GM21717 (cell line): ENCODE data around the gene TRRAP.

Experiments
- ATAC-seq: cut with Tn5 transposase; IDR thresholded peaks from one replicate; pipeline ENCODE4 v1.9.1; 2021; ENCODE audit warnings: mild to moderate bottlenecking, moderate library complexity; ENCODE audit not compliant: unreplicated experiment

TRRAP gene

DNA sequence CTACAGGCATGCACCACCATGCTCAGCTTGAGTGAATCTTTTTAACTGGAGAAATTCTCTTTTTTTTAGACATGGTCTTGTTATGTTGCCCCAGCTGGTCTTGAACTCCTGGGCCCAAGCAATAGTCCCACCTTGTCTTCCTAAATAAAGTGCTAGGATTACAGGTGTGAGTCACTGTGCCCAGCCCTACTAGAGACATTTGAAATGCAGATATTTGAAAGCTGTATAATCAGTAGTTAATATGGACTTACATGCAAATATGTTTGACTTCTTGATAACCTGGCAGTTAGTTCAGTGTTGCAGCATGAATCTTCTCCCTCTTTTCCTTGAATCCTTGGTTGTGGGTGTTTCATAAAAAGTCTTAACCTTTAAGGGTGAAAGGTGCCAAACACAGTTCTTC is 8.7 kb downstream of the TRRAP start:
- no peak for ATAC-seq

DNA sequence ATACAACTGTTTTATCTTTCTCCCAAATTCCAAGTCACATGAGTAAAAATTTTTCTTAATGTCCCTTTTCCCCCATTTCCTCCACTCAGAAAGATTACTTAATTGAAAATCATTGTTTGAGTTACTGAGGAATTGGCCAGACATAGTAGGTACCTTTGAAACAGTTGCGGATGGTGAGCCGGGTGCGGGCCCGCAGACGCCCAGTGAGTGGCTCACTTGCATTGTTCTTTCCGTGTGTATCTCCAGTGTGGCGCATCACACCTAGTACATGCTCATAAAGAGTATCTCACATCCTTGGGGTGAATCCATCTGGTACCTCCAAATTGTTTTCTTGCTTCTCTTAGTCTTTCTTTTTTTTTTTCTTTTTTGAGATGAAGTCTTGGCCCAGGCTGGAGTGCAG is 14.3 kb downstream of the TRRAP start:
- no peak for ATAC-seq

GRCh38 chr7:98899816-98900215 is 21.5 kb downstream of the TRRAP start:
- no peak for ATAC-seq

DNA sequence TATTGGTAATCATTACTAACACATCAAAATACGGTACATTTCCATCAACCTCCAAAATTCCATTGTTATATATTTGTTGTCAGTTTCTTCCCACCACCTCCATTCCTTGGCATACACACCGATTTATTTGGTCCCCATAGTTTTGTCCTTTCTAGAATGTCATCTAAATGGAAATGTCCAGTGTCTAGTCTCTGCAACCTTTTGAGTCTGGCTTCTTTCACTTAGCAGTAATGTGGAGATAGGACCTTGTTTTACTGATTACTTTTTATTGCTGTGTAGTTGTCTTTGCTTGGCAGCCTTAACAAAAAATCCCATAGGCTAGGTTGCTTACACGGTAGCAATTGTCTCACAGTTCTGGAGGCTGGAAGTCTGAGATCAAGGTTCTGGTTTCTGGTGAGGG is 22.5 kb downstream of the TRRAP start:
- ATAC-seq: no peak

- ATAC-seq: no peak
These were observed 24.2 kb downstream of the TRRAP start for GRCh38 chr7:98902523-98902922.

GRCh38 chr7:98903246-98903645 is 24.9 kb downstream of the TRRAP start:
- ATAC-seq: no peak

GRCh38 chr7:98907570-98907969 is 29.2 kb downstream of the TRRAP start:
- no peak for ATAC-seq

DNA sequence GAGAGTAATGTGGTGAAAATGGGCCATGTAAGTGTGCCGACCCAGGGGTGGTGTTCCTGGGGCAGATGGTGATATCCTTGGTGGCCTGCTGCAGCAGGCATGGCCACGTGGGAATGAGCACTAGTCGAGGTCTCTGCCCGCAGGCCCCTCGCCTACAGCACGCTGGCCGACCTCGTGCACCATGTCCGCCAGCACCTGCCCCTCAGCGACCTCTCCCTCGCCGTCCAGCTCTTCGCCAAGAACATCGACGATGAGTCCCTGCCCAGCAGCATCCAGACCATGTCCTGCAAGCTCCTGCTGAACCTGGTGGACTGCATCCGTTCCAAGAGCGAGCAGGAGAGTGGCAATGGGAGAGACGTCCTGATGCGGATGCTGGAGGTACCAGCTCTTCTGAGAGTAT is 30.3 kb downstream of the TRRAP start:
- ATAC-seq: no peak

DNA sequence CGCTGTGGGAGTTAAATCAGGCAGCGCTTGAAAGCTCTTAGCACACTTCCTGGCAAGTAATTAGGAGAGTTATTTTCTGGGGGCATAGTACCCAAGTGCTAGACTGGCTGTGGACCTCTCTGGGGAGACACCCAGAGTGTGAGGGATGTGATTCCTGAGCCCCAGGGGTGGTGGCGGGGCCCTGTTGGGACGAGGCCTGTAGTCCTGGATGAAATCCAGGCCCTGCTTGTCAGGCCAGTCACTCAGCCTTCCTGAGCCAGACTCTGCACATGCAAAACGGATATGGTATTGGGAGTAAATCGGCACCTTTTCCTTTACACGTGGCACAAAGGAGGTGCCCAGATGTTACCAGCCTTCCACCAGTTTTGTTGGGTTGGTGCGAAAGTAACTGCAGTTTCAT is 31.2 kb downstream of the TRRAP start:
- no peak for ATAC-seq

DNA sequence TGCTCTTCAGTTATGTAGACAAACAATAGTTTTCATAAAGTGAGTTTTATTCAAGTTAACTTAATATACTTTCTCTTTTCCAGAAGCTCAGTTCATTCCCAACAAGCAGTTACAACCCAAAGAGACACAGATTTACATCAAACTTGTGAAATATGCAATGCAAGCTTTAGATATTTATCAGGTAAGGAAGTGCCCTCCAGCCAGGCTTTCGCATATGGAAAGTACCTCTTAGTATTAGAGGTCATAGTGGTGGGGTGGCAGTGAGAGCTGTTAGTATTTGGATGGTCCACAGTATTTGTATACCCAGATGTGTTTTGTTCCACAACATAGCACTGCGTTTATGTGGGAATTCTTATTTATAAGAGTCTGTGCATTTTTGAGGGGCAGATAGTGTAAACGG is 32.1 kb downstream of the TRRAP start:
- no peak for ATAC-seq

DNA sequence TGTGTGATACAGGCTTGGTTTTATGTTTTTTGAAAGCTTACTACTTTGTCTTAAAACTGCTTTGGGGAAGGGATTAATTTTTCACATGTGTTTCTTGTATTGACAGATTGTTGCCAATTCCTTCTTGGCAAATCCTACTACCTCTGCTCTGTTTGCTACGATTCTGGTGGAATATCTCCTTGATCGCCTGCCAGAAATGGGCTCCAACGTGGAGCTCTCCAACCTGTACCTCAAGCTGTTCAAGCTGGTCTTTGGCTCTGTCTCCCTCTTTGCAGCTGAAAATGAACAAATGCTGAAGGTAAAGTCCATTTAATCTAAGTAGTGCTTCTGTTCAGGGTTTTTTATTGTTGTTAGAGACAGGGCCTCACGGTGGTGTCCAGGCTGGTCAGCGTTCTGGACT is 33.6 kb downstream of the TRRAP start:
- ATAC-seq: no peak

- ATAC-seq: no peak
These were observed 34.7 kb downstream of the TRRAP start for GRCh38 chr7:98913026-98913425.

DNA sequence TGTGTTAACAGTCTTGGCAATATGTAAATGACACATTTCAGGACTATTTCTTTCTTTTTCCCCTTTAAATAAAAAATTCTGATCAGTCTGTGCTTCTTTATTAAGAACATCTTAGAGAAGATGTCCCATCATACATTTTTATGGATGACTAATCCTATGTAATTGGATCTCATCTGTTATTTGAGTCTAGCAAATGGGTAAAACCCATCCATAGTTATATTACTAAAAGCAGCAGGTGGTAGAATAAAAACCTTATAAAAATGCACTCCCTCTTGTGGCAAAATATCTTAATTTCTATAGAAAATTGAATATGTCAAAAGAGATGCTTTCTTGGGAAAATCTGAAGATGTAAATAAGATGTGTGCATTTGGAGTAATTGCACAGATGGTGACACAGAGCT is 35.3 kb downstream of the TRRAP start:
- no peak for ATAC-seq

DNA sequence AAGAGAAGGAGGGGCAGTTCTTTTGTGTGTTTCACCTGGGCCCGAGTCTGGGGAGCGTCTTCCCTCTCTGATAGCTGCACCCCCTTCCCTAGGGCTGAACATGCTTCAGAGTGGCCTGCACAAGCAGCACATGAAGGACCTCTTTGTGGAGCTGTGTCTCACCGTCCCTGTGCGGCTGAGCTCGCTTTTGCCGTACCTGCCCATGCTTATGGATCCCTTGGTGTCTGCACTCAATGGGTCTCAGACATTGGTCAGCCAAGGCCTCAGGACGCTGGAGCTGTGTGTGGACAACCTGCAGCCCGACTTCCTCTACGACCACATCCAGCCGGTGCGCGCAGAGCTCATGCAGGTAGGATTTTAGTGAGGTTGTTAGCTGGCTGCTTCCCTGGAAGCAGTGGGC is 39.0 kb downstream of the TRRAP start:
- ATAC-seq: no peak

DNA sequence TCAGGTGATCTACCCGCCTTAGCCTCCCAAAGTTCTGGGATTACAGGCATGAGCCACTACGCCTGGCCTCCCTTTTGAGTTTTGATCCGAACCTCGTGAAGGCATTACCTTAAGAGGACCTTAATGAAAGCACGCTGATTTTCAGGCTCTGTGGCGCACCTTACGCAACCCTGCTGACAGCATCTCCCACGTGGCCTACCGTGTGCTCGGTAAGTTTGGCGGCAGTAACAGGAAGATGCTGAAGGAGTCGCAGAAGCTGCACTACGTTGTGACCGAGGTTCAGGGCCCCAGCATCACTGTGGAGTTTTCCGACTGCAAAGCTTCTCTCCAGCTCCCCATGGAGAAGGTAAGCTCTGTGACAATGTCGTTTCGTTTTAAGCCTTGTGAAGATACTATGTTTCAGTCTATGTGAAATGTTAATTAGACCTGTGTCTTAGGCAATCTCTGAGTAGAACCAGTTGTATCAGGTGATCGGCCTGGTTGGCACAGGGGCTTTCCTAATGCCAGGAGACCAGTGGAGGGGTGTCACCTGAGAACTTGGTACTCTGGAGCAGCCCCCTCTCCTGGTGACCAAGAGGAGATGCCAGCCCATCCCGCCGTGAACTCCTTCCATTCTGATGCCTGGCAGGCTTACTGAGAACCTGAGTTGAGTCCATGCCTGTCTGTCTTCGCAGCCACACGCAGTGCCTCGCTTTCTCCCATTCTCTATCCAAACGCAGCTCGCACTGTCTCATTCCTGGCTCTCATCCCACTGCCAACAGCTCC is 43.5 kb downstream of the TRRAP start:
- ATAC-seq: no peak

GRCh38 chr7:98922392-98923187 is 44.3 kb downstream of the TRRAP start:
- no peak for ATAC-seq

DNA sequence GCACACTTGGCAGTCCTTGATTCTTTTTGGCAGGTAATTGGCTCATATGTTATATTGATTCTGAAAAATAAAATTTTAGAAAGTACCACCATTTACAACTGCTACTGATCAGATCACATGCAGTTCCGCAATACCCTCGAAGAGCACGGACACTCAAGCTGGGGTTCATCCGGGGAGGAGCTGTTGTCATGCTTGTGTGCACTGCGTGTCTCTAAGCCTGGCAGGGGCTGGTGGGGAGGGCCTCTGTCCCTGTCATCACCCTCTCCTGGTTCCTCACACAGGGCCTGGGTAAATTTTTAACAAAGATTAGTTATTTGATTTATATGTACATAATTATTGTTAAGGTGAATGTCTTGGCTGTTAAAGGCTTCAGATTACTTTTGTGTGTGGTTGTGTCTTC is 45.2 kb downstream of the TRRAP start:
- ATAC-seq: no peak

DNA sequence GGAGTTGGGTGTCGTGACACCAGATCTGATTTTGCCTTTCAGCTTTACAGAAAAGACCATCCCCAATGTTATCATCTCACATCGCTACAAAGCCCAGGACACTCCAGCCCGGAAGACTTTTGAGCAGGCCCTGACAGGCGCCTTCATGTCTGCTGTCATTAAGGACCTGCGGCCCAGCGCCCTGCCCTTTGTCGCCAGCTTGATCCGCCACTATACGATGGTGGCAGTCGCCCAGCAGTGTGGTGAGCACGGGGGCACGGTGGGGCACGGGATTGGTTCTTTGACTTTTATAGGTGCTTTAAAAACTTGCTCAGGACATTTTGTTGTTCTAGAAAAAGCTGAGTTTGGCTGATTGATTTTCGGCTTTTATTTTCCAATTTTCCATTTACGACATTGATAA is 48.8 kb downstream of the TRRAP start:
- ATAC-seq: no peak

DNA sequence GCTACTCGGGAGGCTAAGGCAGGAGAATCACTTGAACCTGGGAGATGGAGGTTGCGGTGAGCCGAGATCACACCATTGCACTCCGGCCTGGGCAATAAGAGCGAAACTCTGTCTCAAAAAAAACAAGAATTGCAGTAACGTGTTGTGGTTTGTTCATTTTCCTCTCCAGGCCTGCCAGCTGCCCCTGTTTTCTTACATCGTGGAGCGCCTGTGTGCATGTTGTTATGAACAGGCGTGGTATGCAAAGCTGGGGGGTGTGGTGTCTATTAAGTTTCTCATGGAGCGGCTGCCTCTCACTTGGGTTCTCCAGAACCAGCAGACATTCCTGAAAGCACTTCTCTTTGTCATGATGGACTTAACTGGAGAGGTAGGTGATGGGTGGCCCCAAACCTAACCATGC is 52.1 kb downstream of the TRRAP start:
- ATAC-seq: no peak

DNA sequence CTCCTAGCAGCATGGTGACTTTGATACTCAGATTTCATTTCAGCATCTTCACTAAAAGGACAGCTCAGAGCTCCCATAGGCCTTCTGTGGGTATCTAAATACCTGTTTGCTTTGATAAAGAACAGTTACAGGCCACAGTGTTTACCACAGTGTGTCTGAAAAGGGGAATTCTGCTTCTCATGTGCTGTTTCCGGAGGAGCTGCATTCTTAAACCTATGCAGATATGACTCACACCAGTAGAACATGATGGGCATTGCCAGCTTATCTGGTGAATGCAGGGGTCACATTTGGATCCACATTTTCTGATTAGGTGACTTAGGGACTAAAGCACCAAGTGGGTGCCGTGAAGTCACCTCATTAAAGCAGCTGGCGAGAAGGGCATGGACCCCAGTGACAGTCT is 52.6 kb downstream of the TRRAP start:
- no peak for ATAC-seq

DNA sequence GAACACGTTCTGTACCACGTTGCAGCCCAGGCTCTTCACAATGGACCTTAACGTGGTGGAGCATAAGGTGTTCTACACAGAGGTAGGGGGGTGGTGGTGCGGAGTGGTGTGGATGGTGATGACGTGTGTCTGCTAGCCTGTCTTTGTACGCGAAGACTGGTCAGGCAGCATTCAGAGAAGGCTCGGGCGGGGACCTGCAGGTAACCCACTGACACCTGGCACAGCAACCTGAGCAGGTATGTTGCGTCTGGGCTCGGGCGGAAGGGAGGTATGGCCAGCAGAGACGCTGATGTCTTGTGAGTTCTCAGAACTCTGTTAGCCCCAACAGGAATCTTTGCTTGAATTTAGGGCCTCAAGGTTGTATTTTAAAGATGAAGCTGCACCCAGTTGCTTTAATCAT is 55.0 kb downstream of the TRRAP start:
- ATAC-seq: no peak

- no peak for ATAC-seq
These were observed 55.9 kb downstream of the TRRAP start for GRCh38 chr7:98934267-98934666.

DNA sequence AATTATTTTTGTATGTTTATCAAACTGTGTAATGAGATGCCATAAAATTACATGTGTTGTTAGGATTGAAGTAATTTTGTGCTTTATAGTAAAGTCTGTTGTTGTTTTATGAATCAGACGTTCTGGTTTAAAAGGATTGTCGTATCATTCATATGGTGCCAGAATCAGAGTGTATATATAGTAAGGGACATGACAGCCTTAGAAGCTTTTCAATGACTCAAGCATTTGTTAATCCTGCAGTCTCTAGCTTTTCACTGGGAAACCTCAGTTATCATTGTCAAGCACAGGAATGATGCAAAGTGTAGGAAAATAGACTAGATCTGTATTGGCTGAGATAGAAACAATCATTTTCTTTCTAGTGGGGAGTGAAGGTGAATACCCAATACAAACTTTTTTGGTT is 57.5 kb downstream of the TRRAP start:
- ATAC-seq: no peak
